HepG2 (cell line): Measurements from ENCODE around the gene MTHFD2L. TPM values are rescaled to one million over a fixed set of nuclear protein-coding genes. Genes with fewer than 3 reads are reported as not detected.

Experiments
- EHMT2 ChIP-seq: fragments of 200-600 bp; sonication (generic); IDR thresholded peaks from 2 replicates; pipeline ENCODE4 v1.7.0; 2017; ENCODE audit warnings: antibody characterized with exemption, low read depth, low read length, borderline replicate concordance
- HOMEZ ChIP-seq: IDR thresholded peaks from 2 replicates; pipeline ENCODE4 v1.6.1; 2016; ENCODE audit warnings: low read depth
- IKZF5 ChIP-seq: IDR thresholded peaks from 2 replicates; pipeline ENCODE4 v1.6.1; 2018; ENCODE audit warnings: missing genetic modification reagents, mild to moderate bottlenecking, missing compliant biosample characterization
- KDM2A ChIP-seq: sonication (generic); formaldehyde crosslinking; IDR thresholded peaks from 2 replicates; pipeline ENCODE4 v1.4.0; 2020; ENCODE audit warnings: low read depth, missing genetic modification reagents, borderline replicate concordance
- PHB2 ChIP-seq: fragments of 450-650 bp; IDR thresholded peaks from 2 replicates; pipeline ENCODE4 v1.6.1; 2018; ENCODE audit not compliant: partially characterized antibody
- RERE ChIP-seq: IDR thresholded peaks from 2 replicates; pipeline ENCODE4 v1.6.1; 2016; ENCODE audit warnings: low read depth, missing genetic modification reagents, missing compliant biosample characterization
- SRSF1 ChIP-seq: fragments of 200-400 bp; formaldehyde crosslinking; optimal IDR thresholded peaks from 2 replicates; pipeline ENCODE3; 2017; ENCODE audit warnings: mild to moderate bottlenecking, low read depth, low read length, moderate library complexity
- TAF15 ChIP-seq: fragments of 200-400 bp; formaldehyde crosslinking; IDR thresholded peaks from one replicate; pipeline ENCODE4 v1.6.1; 2018; ENCODE audit warnings: mild to moderate bottlenecking, low read depth, low read length; ENCODE audit not compliant: poor library complexity, severe bottlenecking
- TCF7L2 ChIP-seq: IDR thresholded peaks from 2 replicates; pipeline ENCODE4 v1.6.1; 2011; ENCODE audit warnings: mild to moderate bottlenecking, low read depth, low read length, moderate library complexity
- ZBTB4 ChIP-seq: sonication (generic); formaldehyde crosslinking; IDR thresholded peaks from 2 replicates; pipeline ENCODE4 v1.4.0; 2020; ENCODE audit warnings: missing genetic modification reagents, mild to moderate bottlenecking, borderline replicate concordance
- ZFP36L2 ChIP-seq: sonication (generic); formaldehyde crosslinking; IDR thresholded peaks from 2 replicates; pipeline ENCODE4 v1.4.0; 2020; ENCODE audit warnings: missing genetic modification reagents
- ZNF274 ChIP-seq: sonication (generic); formaldehyde crosslinking; IDR thresholded peaks from 2 replicates; pipeline ENCODE4 v1.5.1; 2020; ENCODE audit warnings: mild to moderate bottlenecking, missing genetic modification reagents
- ZNF282 ChIP-seq: fragments of 450-650 bp; IDR thresholded peaks from 2 replicates; pipeline ENCODE4 v1.6.1; 2018; ENCODE audit not compliant: partially characterized antibody
- ZNF296 ChIP-seq: sonication (generic); formaldehyde crosslinking; conservative IDR thresholded peaks from 2 replicates; pipeline ENCODE4 v1.5.0; 2020; ENCODE audit warnings: mild to moderate bottlenecking, missing genetic modification reagents
- ZNF3 ChIP-seq: IDR thresholded peaks from 2 replicates; pipeline ENCODE4 v1.7.0; 2017; ENCODE audit warnings: inconsistent platforms
- ZNF740 ChIP-seq: sonication (generic); formaldehyde crosslinking; IDR thresholded peaks from 2 replicates; pipeline ENCODE4 v1.4.0; 2020; ENCODE audit warnings: missing genetic modification reagents
- polyA plus RNA-seq, 8 experiments: library from polyadenylated mRNA; depleted of rRNA in 3 of 8; stranded (reverse) in 7 of 8; unstranded in 1 of 8; fragments of >200 nt; fragmentation: Illumina TruSeq in 4 of 8; extraction: Trizol in 4 of 8; gene quantifications; 2 replicates each; pipeline versions ENCODE4 v1.2.1 to v1.2.3, GENCODE V29; 2011 to 2016; ENCODE audit warnings: low read depth in 4 of 8, missing spikeins in 1 of 8, mixed read lengths in 1 of 8; ENCODE audit not compliant: insufficient read depth in 1 of 8
- total RNA-seq, 5 experiments: library from RNA; depleted of rRNA; stranded (reverse); fragments of >200 nt; fragmentation: Illumina TruSeq; extraction: Trizol; gene quantifications; 2 replicates each; pipeline ENCODE4 v1.2.3, GENCODE V29; 2016; ENCODE audit warnings: low read depth in 1 of 5

Gene MTHFD2L
- total and polyA plus RNA-seq, 2 of the 13 experiments (the other 11 are each of a cell fraction or from before 2014, with no cell fraction given), result 10.5 to 14.9 TPM

GRCh38 chr4:74157561-74158465 is at the start of gene MTHFD2L (continued):
- peak; percentile 95 for TF ChIP-seq KDM2A
- 0 out of 2 replicates have a peak, but pooled peaks have one; percentile 42 for TF ChIP-seq ZBTB4 (CRISPR knock-in tag)
- no peak for TF ChIP-seq PHB2
- peak; percentile 85 for TF ChIP-seq IKZF5 (CRISPR knock-in tag)
- no peak for TF ChIP-seq ZNF740
- no peak for TF ChIP-seq TCF7L2
- TF ChIP-seq EHMT2, result no peak
- no peak for TF ChIP-seq ZNF3 (CRISPR knock-in tag)
- no peak for TF ChIP-seq HOMEZ (CRISPR knock-in tag)
- peak; percentile 60; the same call in 1 of the 2 replicates for TF ChIP-seq ZNF274 (CRISPR knock-in tag)
- TF ChIP-seq TAF15, result no peak
- no peak for TF ChIP-seq RERE (CRISPR knock-in tag)
- TF ChIP-seq ZNF296 (CRISPR knock-in tag), result no peak
- no peak for TF ChIP-seq ZFP36L2 (CRISPR knock-in tag)
- no peak for TF ChIP-seq ZNF282
- TF ChIP-seq SRSF1, result peak; percentile 26
